ENCODE data around the gene PSKH1. TPM values are rescaled to one million over a fixed set of nuclear protein-coding genes. Genes with fewer than 3 reads are reported as not detected.

The PSKH1 gene
- total and polyA plus RNA-seq, 10 of the 15 experiments (the other 5 are each of a cell fraction or from before 2014, with no cell fraction given) = 0.63 to 20.4 (median 7.8) TPM

DNA sequence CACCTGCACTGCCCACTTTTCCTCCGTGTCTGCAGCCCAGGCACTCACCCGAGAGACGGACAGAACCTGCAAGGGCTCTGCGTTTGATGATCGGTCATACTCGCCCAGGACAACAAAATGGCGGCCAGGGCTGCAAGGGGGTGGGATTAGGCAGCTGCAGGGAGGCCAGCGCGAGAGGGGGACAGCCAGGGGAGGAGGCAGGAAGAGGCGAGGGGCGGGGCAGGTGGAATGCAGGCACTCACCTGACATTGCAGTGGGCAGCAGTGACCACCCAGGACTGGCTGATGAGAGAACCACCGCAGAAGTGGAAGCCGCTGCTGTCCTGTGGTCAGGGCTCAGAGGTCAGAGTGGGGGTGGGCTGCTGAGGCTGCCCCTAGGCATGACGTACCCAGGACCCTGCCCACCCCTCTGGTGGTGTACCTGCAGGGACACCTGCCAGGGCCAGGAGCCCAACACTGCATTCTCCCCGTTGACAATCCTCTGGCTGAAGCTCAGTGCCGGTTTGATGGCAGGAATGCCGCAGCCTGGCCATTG, 37.7 kb downstream of the PSKH1 start:
- ATAC-seq = no peak
- ChIA-PET RAD21 (ENCODE audit: unreplicated experiment) (interaction anchor here (1.3 kb wide), 1 partner anchor 114 kb away, joined by 6 read pairs; no protein-coding TSS in a partner anchor), CTCF (interaction anchor here (0.9 to 3.7 kb wide), 2 partner anchors 47 to 258 kb away, joined by 4 to 18 read pairs; no protein-coding TSS in a partner anchor), SMC1A (ENCODE audit: uncharacterized antibody, unreplicated experiment) (interaction anchor here (2.5 kb wide), 1 partner anchor 114 kb away, joined by 5 read pairs; no protein-coding TSS in a partner anchor), POLR2A (no interaction called here)
- in situ Hi-C loops (cut with MboI) (no loop called here), intact Hi-C loops (cut with micrococcal nuclease; ENCODE audit: unreplicated experiment) (no loop called here)
- Histone ChIP-seq H3K4me1 (ENCODE audit: control insufficient read depth, insufficient read depth, low read length) (peaks cover 5% of the 10 kb centered on the region), H3K27ac (ENCODE audit: control insufficient read depth, insufficient read depth) (no peak overlapping the region), H3K9ac (ENCODE audit: control insufficient read depth, insufficient read depth, low read length) (no peak overlapping the region), H3K4me3 (no peak overlapping the region), H3K4me2 (ENCODE audit: control insufficient read depth, insufficient read depth) (no peak overlapping the region), H3K36me3 (ENCODE audit: control insufficient read depth in 2 of 2, insufficient read depth in 2 of 2, low read length in 1 of 2) (peaks cover 21 to 39% of the 10 kb centered on the region in 2 experiments), H3K9me3 (replicated peaks; ENCODE audit: control insufficient read depth, insufficient read depth, low read length) (no peaks in the 10 kb centered on the region), H3K27me3 (replicated peaks in 1 of 2; ENCODE audit: control insufficient read depth in 2 of 2, insufficient read depth in 2 of 2, low read length in 1 of 2) (no peaks in the 10 kb centered on the region), H4K20me1 (ENCODE audit: control insufficient read depth, insufficient read depth) (no peaks in the 10 kb centered on the region), H3K79me2 (ENCODE audit: control insufficient read depth, insufficient read depth, low read length) (peaks cover 11% of the 10 kb centered on the region), H2AFZ (ENCODE audit: control insufficient read depth, low read depth, low read length) (no peak overlapping the region)
- WGBS (ENCODE audit: insufficient coverage, insufficient replicate concordance, low lambda C conversion rate, missing lambda C conversion rate) = 91% methylated on average over 15 of the region's 17 CpGs
- no peak for FAIRE-seq
- TF ChIP-seq YY1 (IDR thresholded peaks at IDR 0.05; ENCODE audit: low read depth, low read length) (peak; percentile 56; the same call in 1 of the 2 replicates), IKZF1 (conservative IDR thresholded peaks at IDR 0.05) (no peak), POLR2AphosphoS5 (IDR thresholded peaks at IDR 0.05; ENCODE audit: low read length) (peak; percentile 57; the same call in 1 of the 2 replicates), POLR2A (IDR thresholded peaks at IDR 0.05; ENCODE audit: low read depth, low read length) (peak; percentile 47), MTA3 (IDR thresholded peaks at IDR 0.05; ENCODE audit: borderline replicate concordance, low read length) (0 out of 2 replicates have a peak, but pooled peaks have one; percentile 14)
- BruUV-seq (replicated peaks) = no TSS peak
- DNase-seq (ENCODE audit: low read depth, low spot score) = no peak

DNA sequence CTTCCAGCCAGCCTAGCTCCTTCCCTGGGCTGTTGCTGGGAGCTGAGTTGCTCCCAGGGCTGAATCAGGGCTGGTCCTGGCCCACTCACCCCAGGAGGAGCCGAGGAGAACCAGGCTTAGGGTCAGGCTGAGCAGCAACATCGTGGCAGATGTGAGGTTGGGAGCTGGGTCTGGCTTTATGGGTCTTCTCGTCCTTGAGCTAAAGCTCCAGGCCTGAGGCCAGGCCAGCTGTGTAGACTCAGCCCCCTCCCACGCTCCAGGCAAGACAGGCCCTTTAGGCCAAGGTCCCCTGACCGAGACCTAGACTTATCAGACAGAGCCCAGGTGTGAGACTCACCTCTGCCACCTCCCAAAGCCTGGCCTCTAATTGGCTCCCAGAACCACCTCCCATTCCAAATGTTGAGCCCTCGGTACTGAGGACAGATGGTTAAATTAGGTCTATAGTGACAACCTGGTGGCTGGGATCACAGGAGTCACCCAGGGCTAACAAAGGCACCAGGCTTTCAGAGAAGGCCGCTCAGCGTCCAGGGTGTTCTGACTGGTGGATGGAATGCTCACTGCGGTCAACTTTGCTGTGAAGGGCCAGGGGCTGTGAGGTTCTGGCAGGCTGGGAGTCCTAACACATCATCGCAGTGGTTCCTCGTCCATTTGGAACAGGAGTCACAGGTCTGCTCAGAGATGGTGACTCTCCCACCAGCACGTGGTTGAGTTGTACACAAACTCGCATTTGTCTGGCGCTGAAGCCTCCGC, 38.8 kb downstream of the PSKH1 start, which contains the start of gene CTRL:
CTRL (minus strand) TSS at position 151 of the 750 bp plus-strand sequence; CDS start at position 141, 10 bp downstream.
- H3K4me3 ChIP-seq = no peak within 1 kb of the TSS
- peaks cover 5% of the 10 kb centered on the region for H3K4me1 ChIP-seq (ENCODE audit: control insufficient read depth, insufficient read depth, low read length)
- H3K79me2 ChIP-seq (ENCODE audit: control insufficient read depth, insufficient read depth, low read length) = peaks cover 22% of the 10 kb centered on the region
- H3K27ac ChIP-seq (ENCODE audit: control insufficient read depth, insufficient read depth) = no peak within 1 kb of the TSS
- in situ Hi-C loops (cut with MboI) = no loop called here
- no peak for ATAC-seq
- SMC1A ChIA-PET (ENCODE audit: uncharacterized antibody, unreplicated experiment) = interaction anchor here (2.5 kb wide), 1 partner anchor 115 kb away, joined by 5 read pairs; no protein-coding TSS in a partner anchor
- no peak within 1 kb of the TSS for H3K9ac ChIP-seq (ENCODE audit: control insufficient read depth, insufficient read depth, low read length)
- no peak for FAIRE-seq
- BruUV-seq (replicated peaks) = no TSS peak
- DNase-seq (ENCODE audit: low read depth, low spot score) = no peak
- H3K27me3 ChIP-seq (replicated peaks in 1 of 2; ENCODE audit: control insufficient read depth in 2 of 2, insufficient read depth in 2 of 2, low read length in 1 of 2) = no peaks in the 10 kb centered on the region
- no peaks in the 10 kb centered on the region for H3K9me3 ChIP-seq (replicated peaks; ENCODE audit: control insufficient read depth, insufficient read depth, low read length)
- RAD21 ChIA-PET (ENCODE audit: unreplicated experiment) = interaction anchor here (1.3 kb wide), 1 partner anchor 115 kb away, joined by 6 read pairs; no protein-coding TSS in a partner anchor
- no peak within 1 kb of the TSS for H2AFZ ChIP-seq (ENCODE audit: control insufficient read depth, low read depth, low read length)
- WGBS (ENCODE audit: insufficient coverage, insufficient replicate concordance, low lambda C conversion rate, missing lambda C conversion rate) = 91% methylated on average over 15 of the region's 15 CpGs
- H3K4me2 ChIP-seq (ENCODE audit: control insufficient read depth, insufficient read depth) = no peak within 1 kb of the TSS
- peaks cover 21 to 39% of the 10 kb centered on the region in 2 experiments for H3K36me3 ChIP-seq (ENCODE audit: control insufficient read depth in 2 of 2, insufficient read depth in 2 of 2, low read length in 1 of 2)
- CTCF ChIA-PET = interaction anchor here (0.9 to 3.7 kb wide), 3 partner anchors 48 to 259 kb away, joined by 3 to 18 read pairs (median 4); no protein-coding TSS in a partner anchor
- intact Hi-C loops (cut with micrococcal nuclease; ENCODE audit: unreplicated experiment) = no loop called here
- POLR2A ChIA-PET = no interaction called here
- no peaks in the 10 kb centered on the region for H4K20me1 ChIP-seq (ENCODE audit: control insufficient read depth, insufficient read depth)
- TF ChIP-seq RUNX3 (IDR thresholded peaks at IDR 0.05; ENCODE audit: low read length) = no peak
- no peak for TF ChIP-seq FOS (IDR thresholded peaks at IDR 0.05; ENCODE audit: borderline replicate concordance, extremely low read depth, insufficient read length)
- TF ChIP-seq POLR2A (IDR thresholded peaks at IDR 0.05; ENCODE audit: low read depth, low read length) = peak; percentile 72
- no peak for TF ChIP-seq MXI1 (IDR thresholded peaks at IDR 0.05; ENCODE audit: low read depth, low read length)
- peak; percentile 54 for TF ChIP-seq PML (IDR thresholded peaks at IDR 0.05; ENCODE audit: low read length)
- TF ChIP-seq POLR2AphosphoS2 (IDR thresholded peaks at IDR 0.05; ENCODE audit: low read depth, low read length) = no peak
- TF ChIP-seq MEF2B (IDR thresholded peaks at IDR 0.05; ENCODE audit: partially characterized antibody, poor library complexity, severe bottlenecking) = no peak
- TF ChIP-seq LARP7 (IDR thresholded peaks at IDR 0.05) = no peak
- TF ChIP-seq RELA (IDR thresholded peaks at IDR 0.05; ENCODE audit: borderline replicate concordance, partially characterized antibody) = no peak
- no peak for TF ChIP-seq CBX3 (IDR thresholded peaks at IDR 0.05; ENCODE audit: borderline replicate concordance, low read depth)
- TF ChIP-seq, protein P1, sequence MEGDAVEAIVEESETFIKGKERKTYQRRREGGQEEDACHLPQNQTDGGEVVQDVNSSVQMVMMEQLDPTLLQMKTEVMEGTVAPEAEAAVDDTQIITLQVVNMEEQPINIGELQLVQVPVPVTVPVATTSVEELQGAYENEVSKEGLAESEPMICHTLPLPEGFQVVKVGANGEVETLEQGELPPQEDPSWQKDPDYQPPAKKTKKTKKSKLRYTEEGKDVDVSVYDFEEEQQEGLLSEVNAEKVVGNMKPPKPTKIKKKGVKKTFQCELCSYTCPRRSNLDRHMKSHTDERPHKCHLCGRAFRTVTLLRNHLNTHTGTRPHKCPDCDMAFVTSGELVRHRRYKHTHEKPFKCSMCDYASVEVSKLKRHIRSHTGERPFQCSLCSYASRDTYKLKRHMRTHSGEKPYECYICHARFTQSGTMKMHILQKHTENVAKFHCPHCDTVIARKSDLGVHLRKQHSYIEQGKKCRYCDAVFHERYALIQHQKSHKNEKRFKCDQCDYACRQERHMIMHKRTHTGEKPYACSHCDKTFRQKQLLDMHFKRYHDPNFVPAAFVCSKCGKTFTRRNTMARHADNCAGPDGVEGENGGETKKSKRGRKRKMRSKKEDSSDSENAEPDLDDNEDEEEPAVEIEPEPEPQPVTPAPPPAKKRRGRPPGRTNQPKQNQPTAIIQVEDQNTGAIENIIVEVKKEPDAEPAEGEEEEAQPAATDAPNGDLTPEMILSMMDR (IDR thresholded peaks at IDR 0.05 in 2 of 3, conservative IDR thresholded peaks at IDR 0.05 in 1 of 3; ENCODE audit: control insufficient read depth in 2 of 3, extremely low read depth in 1 of 3, insufficient read depth in 1 of 3, low read depth in 3 of 3, low read length in 3 of 3) = no peak
- TF ChIP-seq BRCA1 (IDR thresholded peaks at IDR 0.05; ENCODE audit: low read depth, low read length) = no peak
